GM19035 (cell line): ENCODE data around the gene LRR1.
"Not testable (repeated sequence)": the region's sequence is repeated elsewhere in the genome, so short reads cannot be mapped to it uniquely, and the experiment has no call there.

Experiments used
- ATAC-seq: cut with Tn5 transposase; IDR thresholded peaks from one replicate; pipeline ENCODE4 v1.9.1; 2021; ENCODE audit not compliant: unreplicated experiment

The LRR1 gene, protein sequence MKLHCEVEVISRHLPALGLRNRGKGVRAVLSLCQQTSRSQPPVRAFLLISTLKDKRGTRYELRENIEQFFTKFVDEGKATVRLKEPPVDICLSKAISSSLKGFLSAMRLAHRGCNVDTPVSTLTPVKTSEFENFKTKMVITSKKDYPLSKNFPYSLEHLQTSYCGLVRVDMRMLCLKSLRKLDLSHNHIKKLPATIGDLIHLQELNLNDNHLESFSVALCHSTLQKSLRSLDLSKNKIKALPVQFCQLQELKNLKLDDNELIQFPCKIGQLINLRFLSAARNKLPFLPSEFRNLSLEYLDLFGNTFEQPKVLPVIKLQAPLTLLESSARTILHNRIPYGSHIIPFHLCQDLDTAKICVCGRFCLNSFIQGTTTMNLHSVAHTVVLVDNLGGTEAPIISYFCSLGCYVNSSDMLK

DNA sequence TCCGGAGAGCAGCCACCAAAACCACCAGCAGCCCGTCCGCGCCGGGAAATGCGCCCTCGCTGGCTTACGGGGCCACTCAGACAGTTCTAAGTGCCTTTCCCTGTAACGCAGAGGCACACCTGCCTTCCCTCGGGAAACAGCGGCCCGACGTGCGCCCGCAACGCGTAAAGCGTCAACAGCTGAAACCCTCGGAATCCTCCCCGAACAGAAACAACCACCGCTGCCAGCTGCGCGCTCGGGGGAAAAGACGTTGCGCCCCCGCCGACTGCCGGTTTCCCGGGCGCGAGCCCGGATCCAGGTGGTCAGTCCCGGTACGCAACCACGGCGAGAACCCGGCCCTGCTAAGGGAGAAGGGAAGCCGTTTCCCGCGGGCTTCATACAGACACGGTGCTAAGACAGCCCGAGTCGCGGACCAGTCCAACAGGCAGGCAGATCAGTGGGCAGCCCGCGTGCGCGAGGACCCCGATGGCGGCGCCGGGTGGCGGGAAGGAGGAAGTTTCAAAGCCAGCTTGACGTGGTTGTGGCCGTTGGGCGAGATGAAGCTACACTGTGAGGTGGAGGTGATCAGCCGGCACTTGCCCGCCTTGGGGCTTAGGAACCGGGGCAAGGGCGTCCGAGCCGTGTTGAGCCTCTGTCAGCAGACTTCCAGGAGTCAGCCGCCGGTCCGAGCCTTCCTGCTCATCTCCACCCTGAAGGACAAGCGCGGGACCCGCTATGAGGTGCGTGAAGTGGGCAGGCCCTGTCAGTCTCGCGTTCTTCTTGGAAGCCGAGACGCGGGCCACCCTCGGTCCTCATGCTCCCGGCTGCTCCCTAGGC lies at the start of gene LRR1:
LRR1 (plus strand) TSS at position 456 of the 816 bp plus-strand sequence; CDS start at position 537, 81 bp downstream.
- ATAC-seq: peak; percentile 55

DNA sequence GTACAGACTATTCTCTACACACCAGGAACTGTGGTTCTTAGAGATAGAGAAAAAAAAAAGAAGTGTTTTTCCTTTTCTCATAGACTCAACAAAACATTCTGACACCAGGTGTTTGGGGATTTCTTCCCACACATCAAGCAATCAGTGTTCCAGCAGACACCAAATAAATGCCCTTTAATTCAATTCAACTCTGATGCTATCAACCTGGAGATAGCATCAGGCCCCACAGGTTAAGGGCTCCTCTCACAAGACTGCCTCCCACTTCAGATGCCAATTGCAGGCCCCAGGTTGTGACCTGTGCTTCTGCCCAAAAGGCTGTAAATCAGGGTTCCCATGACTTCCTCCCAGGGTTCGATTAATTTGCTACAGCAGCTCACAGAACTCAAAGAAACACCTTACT lies 49.3 kb upstream of the LRR1 start:
- no peak for ATAC-seq

DNA sequence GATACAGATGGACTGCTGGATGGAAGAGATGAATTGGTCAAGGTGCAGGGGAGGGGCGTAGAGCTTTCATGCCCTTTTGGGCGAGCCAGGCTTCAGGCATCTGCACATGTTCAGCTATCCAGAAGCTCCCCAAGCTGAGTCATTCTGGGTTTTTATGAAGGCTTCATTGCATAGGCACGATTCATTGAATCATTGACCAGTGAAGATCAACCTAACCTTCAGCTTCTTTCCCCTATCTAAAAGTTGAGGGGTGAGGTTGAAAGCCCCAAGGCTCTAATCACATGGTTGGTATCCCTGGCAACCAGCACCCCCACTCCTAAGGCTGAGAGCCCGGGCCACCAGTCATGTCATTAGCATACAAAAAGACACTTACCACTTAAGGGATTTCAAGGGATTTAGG lies 48.9 kb upstream of the LRR1 start:
- ATAC-seq: no peak

DNA sequence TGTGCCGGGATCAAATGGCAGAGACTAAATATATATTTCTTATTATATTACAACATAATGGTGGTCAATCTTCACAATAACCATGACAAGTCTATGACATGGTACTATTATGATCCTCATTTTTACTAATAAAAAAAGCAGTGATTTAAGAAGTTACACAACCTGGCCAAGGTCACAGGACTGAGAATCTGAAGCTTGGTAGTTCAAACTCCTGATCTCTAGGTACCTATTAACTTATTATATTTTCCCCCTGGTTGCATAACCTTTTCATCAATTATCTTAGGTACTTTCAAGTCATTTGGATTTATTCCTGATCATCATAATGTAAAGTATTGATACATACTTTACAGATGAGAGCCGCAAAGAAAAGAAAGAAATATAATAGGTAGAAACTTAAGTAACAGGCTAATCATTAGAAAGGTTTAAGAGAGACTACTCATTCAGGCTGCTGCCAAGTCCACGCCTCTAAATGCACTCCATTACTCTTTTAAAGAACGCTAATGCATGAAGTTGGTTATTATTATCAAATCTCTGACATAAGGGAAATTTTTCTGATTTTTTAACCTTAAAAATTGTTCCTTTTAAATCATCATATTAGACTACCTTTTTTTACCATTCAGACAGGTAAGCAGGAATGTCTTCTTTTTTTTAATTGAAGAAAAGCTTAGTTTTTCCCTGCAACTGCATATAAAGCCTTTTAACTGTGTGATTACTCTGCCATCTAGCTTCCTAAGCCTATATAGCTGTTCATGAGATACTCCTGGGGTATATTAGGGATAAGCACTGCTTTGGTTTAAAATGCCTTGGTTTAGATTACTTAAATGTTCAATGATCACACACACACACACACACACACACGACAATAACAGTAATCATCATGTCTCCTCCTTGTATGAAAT lies 48.2 kb upstream of the LRR1 start:
- no peak for ATAC-seq

DNA sequence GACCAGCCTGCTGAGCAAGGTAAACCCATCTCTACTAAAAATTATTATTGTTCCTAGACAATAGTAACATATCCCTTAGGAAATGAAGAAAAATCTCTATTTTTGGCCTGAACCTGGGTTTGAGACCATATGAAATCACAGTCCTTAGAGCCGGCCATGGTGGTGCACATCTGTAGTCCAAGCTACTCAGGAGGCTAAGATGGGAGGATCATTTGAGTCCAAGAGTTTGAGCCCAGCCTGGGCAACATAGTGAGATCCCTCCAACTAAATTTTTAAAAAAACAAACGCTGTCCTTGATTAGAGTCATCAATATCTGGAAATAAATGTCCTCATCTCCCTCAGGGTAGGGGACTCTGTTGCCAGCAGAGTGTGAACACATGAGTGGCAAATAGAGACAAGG lies 47.2 kb upstream of the LRR1 start:
- ATAC-seq: no peak

DNA sequence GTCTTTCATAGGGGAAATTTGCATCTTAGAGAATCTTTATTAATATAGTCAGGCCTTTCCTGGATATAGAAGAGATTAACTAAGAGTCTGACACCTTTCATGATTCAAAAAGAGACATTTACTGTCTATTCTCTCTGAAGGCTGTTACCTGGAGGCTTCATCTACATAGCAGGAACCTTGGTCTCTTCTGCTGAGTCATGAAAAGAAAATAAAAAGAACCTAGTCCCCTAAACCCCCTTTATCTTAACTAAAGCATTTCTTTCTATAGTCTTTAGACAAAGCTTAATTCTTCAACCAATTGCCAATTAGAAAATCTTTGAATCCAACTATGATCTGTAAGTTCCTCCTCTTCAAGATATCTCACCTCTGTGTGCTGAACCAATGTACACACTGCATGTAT lies 45.6 kb upstream of the LRR1 start:
- ATAC-seq: no peak

DNA sequence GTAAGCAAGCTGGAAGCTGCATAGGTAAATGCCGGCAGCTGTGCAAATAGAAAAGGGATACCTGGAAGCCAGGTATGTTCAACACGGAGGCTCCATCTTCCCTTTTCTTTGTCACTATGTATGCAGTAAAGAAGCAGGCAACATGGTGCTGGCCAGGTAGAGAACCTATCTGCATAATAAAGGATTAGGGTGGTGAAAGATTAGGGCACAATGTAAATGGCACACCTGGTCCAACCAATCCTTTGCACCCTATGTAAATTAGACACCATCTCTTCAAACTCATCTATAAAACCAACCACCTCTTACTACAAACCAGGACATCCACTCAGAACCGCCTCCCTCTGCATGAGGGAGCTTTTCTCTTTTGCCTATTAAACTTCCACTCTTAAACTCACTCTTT lies 44.8 kb upstream of the LRR1 start:
- ATAC-seq: no peak

DNA sequence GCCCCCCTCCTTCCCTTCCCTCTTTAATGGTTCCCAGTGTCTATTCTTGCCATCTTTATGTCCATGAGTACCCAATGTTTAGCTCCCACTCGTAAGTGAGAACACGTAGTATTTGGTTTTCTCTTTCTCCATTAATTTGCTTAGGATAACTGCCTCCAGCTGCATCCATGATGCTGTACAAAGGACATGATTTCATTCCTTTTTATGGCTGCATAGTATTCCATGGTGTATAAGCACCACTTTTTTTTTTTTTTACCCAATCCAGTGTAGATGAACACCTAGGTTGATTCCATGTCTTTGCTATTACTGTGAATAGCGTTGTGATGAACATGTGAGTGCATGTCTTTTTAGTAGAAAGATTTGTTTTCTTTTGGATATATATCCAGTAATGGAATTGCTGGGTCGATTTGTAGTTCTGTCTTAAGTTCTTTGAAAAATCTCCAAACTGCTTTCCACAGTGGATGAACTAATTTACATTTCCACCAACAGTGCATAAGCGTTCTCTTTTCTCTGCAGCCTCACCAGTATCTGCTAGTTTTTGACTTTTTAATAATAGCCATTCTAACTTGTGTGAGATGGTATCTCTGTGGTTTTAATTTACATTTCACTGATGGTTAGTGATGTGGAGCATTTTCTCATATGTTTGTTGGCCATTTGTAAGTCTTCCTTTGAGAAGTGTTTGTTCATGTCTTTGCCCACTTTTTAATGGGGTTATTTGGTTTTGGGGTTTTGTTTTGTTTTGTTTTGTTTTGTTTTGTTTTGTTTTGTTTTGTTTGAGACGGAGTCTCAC lies 38.6 kb upstream of the LRR1 start:
- ATAC-seq: no peak

DNA sequence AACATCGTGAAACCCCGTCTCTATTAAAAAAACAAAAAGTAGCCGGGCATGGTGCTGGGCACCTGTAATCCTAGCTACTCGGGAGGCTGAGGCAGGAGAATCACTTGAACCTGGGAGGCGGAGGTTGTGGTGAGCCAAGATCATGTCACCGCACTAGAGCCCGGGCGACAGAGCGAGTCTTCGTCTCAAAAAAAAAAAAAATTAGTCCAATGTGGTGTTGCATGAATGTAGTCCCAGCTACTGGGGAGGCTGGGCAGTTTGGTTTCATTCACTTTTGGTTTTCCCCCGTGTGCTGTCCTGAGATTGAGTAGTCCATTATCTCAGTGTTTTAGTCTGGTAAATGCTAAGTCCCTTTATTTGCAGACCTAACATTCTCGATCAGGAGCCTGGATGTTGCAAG lies 32.0 kb upstream of the LRR1 start:
- ATAC-seq: no peak

DNA sequence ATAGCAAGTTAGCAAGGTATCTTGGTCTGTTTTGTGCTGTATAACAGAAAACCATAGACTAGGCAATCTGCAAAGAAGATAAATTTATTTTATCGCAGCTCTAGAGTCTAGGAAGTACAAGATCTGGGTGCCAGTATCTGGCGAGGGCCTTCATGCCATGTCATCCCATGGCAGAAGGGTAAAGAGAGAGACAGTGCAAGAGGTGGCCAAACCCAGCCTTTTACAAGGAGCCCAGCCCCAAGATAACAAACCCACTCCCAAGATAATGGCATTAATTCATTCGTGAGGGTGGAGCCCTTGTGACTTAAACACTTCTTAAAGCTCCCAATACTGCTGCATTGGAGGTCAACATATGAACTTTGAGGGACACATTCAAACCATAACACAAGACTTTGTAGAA lies 29.5 kb upstream of the LRR1 start:
- ATAC-seq: no peak

DNA sequence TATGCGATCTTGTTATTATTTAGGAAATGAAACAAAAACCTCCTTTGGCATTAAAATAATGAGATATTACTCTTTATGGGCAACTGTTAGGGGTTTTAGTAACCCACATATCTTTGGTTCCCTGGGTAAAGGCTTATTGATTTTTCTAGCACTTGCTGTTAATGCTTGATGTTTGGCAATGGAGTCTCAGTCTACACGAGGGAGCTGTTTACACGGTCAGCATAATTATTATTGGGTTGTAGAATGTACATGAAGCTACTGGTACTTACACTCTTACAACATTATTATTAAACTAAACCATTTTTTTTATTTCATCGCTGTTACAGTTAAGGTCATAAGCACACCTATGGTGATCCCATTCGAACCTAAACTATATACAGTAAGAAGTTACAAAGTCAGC lies 24.7 kb upstream of the LRR1 start:
- ATAC-seq: no peak

DNA sequence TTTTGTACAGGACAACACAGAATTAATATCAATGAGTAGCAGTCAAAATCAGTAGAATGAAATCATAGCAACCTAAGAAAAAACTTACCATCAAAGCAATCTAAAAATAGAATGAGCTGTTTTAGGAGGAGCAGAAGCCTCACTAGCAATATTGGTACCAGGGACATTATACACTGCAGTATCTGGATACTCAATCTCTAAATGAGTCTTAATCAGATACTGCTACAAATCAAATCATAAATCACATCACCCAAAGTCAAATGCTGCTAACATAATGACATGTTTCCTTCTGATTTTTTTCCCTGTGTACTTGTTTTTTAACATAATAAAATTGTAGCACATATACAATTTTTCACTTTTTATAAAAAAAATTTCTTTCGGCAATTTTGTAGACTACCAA lies 20.6 kb upstream of the LRR1 start:
- no peak for ATAC-seq

DNA sequence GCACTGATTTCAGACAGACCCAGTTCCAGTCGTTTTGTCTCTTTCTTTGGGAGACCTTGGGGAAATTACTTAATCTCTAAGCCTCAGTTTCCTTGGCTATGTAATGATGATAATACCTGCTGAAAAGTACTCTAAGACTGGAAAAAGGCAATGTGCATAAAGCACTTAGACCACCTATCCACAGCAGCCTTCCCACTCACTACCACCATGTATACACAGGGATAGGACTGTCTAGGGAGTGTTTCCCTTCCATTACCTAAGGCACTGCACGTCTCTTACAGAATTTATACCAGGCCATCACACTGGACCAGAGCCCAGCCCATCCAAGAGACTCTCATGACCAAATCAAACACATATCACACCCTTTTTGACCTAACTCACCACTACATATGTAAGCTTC lies 18.9 kb upstream of the LRR1 start:
- no peak for ATAC-seq

DNA sequence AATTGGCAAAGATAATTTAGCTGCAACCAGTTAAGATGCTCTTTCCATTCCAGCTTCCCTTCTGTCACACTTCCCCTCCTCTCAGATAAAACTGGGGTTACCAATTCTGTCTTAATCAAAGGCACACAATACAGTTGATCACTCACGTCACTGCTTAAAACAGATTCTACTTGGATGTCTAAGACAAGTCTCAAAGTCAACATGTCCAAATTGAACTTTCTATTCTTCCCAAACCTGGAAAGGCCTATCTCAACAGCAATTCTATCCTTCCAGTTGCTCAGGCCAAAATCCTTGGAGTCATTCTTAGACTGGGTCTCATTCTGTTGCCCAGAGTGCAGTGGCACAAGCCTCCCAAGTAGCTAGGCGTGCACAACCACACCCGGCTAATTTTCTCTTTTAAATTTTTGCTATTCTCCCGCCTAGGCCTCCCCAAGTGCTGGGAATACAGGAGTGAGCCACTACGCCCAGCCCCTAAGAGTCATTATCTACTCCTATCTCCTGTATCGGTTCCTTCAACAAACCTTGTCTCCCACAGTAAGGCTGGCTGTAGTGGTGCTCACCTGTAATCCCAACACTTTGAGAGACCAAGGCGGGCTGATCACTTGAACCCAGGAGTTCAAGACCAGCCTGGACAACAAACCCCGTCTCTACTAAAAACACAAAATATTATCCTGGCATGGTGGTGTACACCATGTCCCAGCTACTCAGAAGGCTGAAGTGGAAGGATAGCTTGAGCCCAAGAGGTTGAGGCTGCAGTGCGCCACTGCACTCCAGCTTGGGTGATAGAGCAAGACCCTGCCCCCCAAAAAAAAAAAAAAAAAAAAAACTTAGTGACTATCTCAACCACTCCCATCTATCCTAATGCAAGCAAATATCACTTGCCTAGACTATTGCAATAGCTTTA lies 17.3 kb upstream of the LRR1 start:
- ATAC-seq: no peak

DNA sequence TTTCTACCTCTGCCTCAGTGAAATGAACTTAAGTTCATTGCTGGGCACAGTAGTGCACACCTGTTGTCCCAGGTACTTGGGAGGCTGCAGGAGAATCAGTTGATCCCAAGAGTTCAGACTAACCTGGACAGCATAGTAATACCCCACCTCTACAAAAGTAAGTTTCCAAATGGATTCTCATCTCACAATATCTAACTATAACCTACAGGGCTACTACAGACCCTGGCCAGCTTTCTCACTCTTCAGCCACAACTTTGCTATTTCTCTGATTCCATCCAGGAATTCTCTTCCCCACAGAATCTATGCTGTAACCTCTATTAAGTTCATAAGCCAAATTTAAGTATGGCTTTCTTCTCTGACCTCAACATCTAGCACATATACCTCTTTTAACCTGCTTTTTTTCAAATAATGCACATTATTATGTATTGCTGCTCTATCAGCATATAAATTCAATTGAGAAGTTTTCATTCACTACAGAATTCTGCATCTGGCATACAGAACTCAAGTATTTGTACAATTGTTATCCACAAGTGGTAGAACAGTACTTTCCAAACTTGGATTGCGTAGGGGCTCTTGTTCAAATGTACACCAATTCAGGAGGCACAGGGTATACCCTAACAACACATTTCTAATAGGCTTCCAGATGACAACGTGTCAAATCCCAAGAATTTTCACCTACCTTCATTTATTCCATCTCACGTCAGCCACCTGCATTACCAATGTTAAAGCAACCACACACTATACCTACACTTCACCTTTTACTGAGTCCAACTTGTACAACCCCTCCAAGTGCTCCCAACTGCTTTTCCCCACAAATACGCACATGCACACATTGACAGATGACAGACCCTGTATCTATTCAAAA lies 16.4 kb upstream of the LRR1 start:
- no peak for ATAC-seq

DNA sequence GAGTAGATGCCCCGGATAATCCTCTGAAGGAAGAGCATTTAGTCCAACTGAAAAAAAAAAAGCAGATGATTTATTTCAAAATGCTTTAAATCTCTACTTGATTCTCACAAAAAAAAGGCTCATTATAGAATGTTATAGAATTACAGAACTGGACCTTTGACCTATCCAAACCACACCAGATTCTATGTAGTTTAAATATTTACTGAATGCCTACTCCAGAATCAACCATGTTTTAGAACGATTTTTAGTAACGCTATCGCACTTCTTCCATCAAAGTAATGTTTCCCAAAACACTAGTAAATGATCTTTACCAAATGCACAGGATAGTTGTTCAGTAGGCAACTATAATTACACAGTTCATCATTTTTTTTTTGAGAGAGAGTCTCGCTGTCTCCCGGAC lies 15.1 kb upstream of the LRR1 start:
- ATAC-seq: no peak

DNA sequence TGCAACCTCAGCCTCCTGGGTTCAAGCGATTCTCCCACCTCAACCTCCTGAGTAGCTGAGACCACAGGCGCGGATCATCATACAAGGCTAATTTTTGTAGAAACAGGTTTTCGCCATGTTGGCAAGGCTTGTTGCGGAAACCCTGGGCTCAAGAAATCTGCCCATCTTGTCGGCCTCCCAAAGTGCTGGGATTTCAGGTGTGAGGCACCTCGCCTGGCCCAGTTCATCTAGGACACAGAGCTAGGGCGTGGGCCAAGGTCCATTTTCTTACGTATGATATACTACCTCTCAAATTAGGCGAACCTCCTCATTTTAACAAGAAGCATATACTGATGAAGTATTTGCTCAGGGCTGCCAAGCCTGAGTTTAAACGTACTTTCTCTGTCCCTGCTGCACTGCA lies 14.7 kb upstream of the LRR1 start:
- ATAC-seq: no peak

DNA sequence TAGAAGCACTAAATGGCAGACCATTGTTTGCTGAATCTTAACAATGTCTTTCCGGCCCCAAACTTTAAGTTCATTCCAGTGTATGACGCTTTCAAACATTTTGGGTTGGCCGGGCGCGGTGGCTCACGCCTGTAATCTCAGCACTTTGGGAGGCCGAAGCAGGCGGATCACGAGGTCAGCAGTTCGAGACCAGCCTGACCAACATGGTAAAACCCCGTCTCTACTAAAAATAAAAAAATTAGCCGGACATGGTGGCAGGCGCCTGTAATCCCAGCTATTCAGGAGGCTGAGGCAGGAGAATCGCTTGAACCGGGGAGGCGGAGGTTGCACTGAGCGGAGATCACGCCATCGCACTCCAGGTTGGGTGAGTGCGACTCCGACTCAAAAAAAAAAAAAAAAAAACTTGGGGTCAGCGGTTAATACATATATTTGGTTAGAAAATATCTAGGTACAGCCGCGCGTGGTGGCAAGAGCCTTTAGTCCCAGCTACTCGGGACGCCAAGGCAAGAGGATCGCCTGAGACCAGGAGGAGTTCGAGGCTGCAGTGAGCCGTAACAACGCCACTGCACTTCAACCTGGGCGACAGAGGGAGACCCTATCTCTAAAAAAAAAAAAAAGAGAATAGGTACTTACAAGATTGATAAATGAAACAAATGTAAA lies 13.6 kb upstream of the LRR1 start:
- not testable (repeated sequence) for ATAC-seq
